Activated CD4-positive, alpha-beta T cell treated with anti-CD3 and anti-CD28 coated beads, Interleukin-2, amount 50 U/mL, for 24 hours (primary cell): ENCODE measurements around the gene ANKRD34A.

Experiments
- DNase-seq, 2 donors: peaks; one replicate each; pipeline ENCODE4 v3.0.0-alpha.2; 2020; ENCODE audit warnings: low read depth in 1 of 2, low spot score in 1 of 2

The ANKRD34A gene

GRCh38 chr1:145974721-145975120, 10.3 kb upstream of the ANKRD34A start:
- DNase-seq: no peak

- DNase-seq: no peak
Observed at GRCh38 chr1:145972580-145972979, 8.2 kb upstream of the ANKRD34A start.

- DNase-seq: no peak
Observed at GRCh38 chr1:145967288-145967687, 2.9 kb upstream of the ANKRD34A start.

- no peak for DNase-seq
Observed at GRCh38 chr1:145965119-145965744, 857 bp upstream of the ANKRD34A start.

GRCh38 chr1:145963265-145964019, 933 bp downstream of the ANKRD34A start:
- DNase-seq: no peak

GRCh38 chr1:145962157-145963102, 1.9 kb downstream of the ANKRD34A start:
- no peak for DNase-seq

GRCh38 chr1:145961425-145962156, 2.8 kb downstream of the ANKRD34A start:
- peak; percentile 25 to 60 for DNase-seq

- DNase-seq: no peak
Observed at GRCh38 chr1:145961109-145961424, 3.3 kb downstream of the ANKRD34A start.

GRCh38 chr1:145960468-145961108, 3.8 kb downstream of the ANKRD34A start:
- DNase-seq: no peak

GRCh38 chr1:145959957-145960467, 4.4 kb downstream of the ANKRD34A start:
- no peak for DNase-seq

GRCh38 chr1:145959333-145959732, 5.0 kb downstream of the ANKRD34A start:
- no peak for DNase-seq

- DNase-seq: no peak
Observed at GRCh38 chr1:145958734-145959133, 5.6 kb downstream of the ANKRD34A start.

- DNase-seq: peak; percentile 82 to 92
Observed at GRCh38 chr1:145957443-145958319, 6.7 kb downstream of the ANKRD34A start, which contains the start of gene LIX1L. Gene LIX1L (minus strand): TSS chr1:145958017. CDS start chr1:145957927, 90 bp downstream.

- no peak for DNase-seq
Observed at GRCh38 chr1:145956781-145957442, 7.5 kb downstream of the ANKRD34A start.

- DNase-seq: no peak
Observed at GRCh38 chr1:145956361-145956760, 8.0 kb downstream of the ANKRD34A start.

- no peak for DNase-seq
Observed at GRCh38 chr1:145955436-145955835, 8.9 kb downstream of the ANKRD34A start.

- DNase-seq: no peak
Observed at GRCh38 chr1:145953861-145954260, 10.5 kb downstream of the ANKRD34A start.

- DNase-seq: no peak
Observed at GRCh38 chr1:145952903-145953302, 11.5 kb downstream of the ANKRD34A start.

- DNase-seq: no peak
Observed at GRCh38 chr1:145951526-145951925, 12.8 kb downstream of the ANKRD34A start.
